ENCODE measurements around the gene DHX9. TPM values are rescaled to one million over a fixed set of nuclear protein-coding genes. Genes with fewer than 3 reads are reported as not detected.

DHX9 gene
- polyA plus RNA-seq, 1 donor, result 159 TPM

GRCh38 chr1:182807907-182808306 is 31.2 kb upstream of the DHX9 start:
- Histone ChIP-seq H3K36me3 (ENCODE audit: control insufficient read depth, insufficient read depth, low read length) (peaks cover 12% of the 10 kb centered on the region), H3K4me1 (ENCODE audit: control insufficient read depth, insufficient read depth, low read length) (no peaks in the 10 kb centered on the region), H3K27me3 (ENCODE audit: control insufficient read depth, insufficient read depth, low read length) (no peaks in the 10 kb centered on the region), H3K4me3 (ENCODE audit: low read length) (no peak overlapping the region), H3K9me3 (ENCODE audit: control insufficient read depth, low read depth, low read length) (no peaks in the 10 kb centered on the region), H3K27ac (ENCODE audit: low read length) (no peak overlapping the region)
- DNase-seq, result no peak
- 100% methylated on average over 1 of the region's 3 CpGs for WGBS (ENCODE audit: insufficient coverage, low lambda C conversion rate)

GRCh38 chr1:182809414-182809957 is 29.7 kb upstream of the DHX9 start:
- no peak for DNase-seq
- no peak overlapping the region for H3K27ac ChIP-seq (ENCODE audit: low read length)
- no peak overlapping the region for H3K4me3 ChIP-seq (ENCODE audit: low read length)
- H3K4me1 ChIP-seq (ENCODE audit: control insufficient read depth, insufficient read depth, low read length), result no peaks in the 10 kb centered on the region
- WGBS (ENCODE audit: insufficient coverage, low lambda C conversion rate), result 52% methylated on average over 2 of the region's 3 CpGs
- no peaks in the 10 kb centered on the region for H3K27me3 ChIP-seq (ENCODE audit: control insufficient read depth, insufficient read depth, low read length)
- peaks cover 11% of the 10 kb centered on the region for H3K36me3 ChIP-seq (ENCODE audit: control insufficient read depth, insufficient read depth, low read length)
- H3K9me3 ChIP-seq (ENCODE audit: control insufficient read depth, low read depth, low read length), result no peaks in the 10 kb centered on the region

GRCh38 chr1:182811975-182812722 is 27.0 kb upstream of the DHX9 start:
- peaks cover 6% of the 10 kb centered on the region for H3K36me3 ChIP-seq (ENCODE audit: control insufficient read depth, insufficient read depth, low read length)
- no peak overlapping the region for H3K4me3 ChIP-seq (ENCODE audit: low read length)
- no peaks in the 10 kb centered on the region for H3K9me3 ChIP-seq (ENCODE audit: control insufficient read depth, low read depth, low read length)
- 80% methylated on average over 1 of the region's 4 CpGs for WGBS (ENCODE audit: insufficient coverage, low lambda C conversion rate)
- no peak overlapping the region for H3K27ac ChIP-seq (ENCODE audit: low read length)
- no peaks in the 10 kb centered on the region for H3K4me1 ChIP-seq (ENCODE audit: control insufficient read depth, insufficient read depth, low read length)
- DNase-seq, result no peak
- no peaks in the 10 kb centered on the region for H3K27me3 ChIP-seq (ENCODE audit: control insufficient read depth, insufficient read depth, low read length)

- H3K27me3 ChIP-seq (ENCODE audit: control insufficient read depth, insufficient read depth, low read length), result no peaks in the 10 kb centered on the region
- no peaks in the 10 kb centered on the region for H3K4me1 ChIP-seq (ENCODE audit: control insufficient read depth, insufficient read depth, low read length)
- no peak for DNase-seq
- H3K4me3 ChIP-seq (ENCODE audit: low read length), result no peak overlapping the region
- no peak overlapping the region for H3K27ac ChIP-seq (ENCODE audit: low read length)
- H3K9me3 ChIP-seq (ENCODE audit: control insufficient read depth, low read depth, low read length), result no peaks in the 10 kb centered on the region
- WGBS (ENCODE audit: insufficient coverage, low lambda C conversion rate), result 100% methylated on average over 1 of the region's 2 CpGs
- peaks cover 13% of the 10 kb centered on the region for H3K36me3 ChIP-seq (ENCODE audit: control insufficient read depth, insufficient read depth, low read length)
Observed at GRCh38 chr1:182816863-182817262, 22.3 kb upstream of the DHX9 start.

GRCh38 chr1:182817802-182818201 is 21.3 kb upstream of the DHX9 start:
- Histone ChIP-seq H3K36me3 (ENCODE audit: control insufficient read depth, insufficient read depth, low read length) (peaks cover 10% of the 10 kb centered on the region), H3K9me3 (ENCODE audit: control insufficient read depth, low read depth, low read length) (no peaks in the 10 kb centered on the region), H3K27ac (ENCODE audit: low read length) (no peak overlapping the region), H3K4me3 (ENCODE audit: low read length) (no peak overlapping the region), H3K4me1 (ENCODE audit: control insufficient read depth, insufficient read depth, low read length) (no peaks in the 10 kb centered on the region), H3K27me3 (ENCODE audit: control insufficient read depth, insufficient read depth, low read length) (no peaks in the 10 kb centered on the region)
- no CpG with 5 or more reads among the region's 3 CpGs for whole genome bisulfite sequencing (ENCODE audit: insufficient coverage, low lambda C conversion rate)
- DNase-seq, result no peak

DNA sequence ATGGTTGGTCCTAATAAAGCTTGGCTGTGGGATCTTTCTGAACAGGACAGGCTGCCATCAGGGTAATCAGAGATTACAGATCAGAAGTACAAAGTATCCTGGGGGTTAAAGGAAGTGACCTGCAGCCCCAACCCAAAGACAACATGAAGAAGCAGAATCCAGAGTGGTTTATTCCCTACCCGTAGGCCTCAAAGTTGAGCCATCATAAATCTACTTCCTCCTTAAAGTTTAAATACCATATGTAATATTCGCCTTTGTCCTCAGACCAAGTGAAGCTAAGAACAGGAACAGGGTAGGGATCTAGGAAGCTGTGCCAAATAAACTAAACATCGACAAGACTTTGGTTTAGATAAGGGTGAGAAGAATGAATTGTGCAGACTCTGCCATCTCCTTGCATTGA is 15.9 kb upstream of the DHX9 start:
- DNase-seq, result no peak
- Histone ChIP-seq H3K4me1 (ENCODE audit: control insufficient read depth, insufficient read depth, low read length) (no peaks in the 10 kb centered on the region), H3K4me3 (ENCODE audit: low read length) (no peak overlapping the region), H3K9me3 (ENCODE audit: control insufficient read depth, low read depth, low read length) (no peaks in the 10 kb centered on the region), H3K27ac (ENCODE audit: low read length) (no peak overlapping the region), H3K27me3 (ENCODE audit: control insufficient read depth, insufficient read depth, low read length) (no peaks in the 10 kb centered on the region), H3K36me3 (ENCODE audit: control insufficient read depth, insufficient read depth, low read length) (peaks cover 6% of the 10 kb centered on the region)
- no CpG with 5 or more reads among the region's 3 CpGs for WGBS (ENCODE audit: insufficient coverage, low lambda C conversion rate)

GRCh38 chr1:182826892-182827291 is 12.3 kb upstream of the DHX9 start:
- H3K9me3 ChIP-seq (ENCODE audit: control insufficient read depth, low read depth, low read length), result no peaks in the 10 kb centered on the region
- H3K4me3 ChIP-seq (ENCODE audit: low read length), result no peak overlapping the region
- WGBS (ENCODE audit: insufficient coverage, low lambda C conversion rate), result no CpG with 5 or more reads among the region's 2 CpGs
- no peak for DNase-seq
- peaks cover 3% of the 10 kb centered on the region for H3K36me3 ChIP-seq (ENCODE audit: control insufficient read depth, insufficient read depth, low read length)
- H3K27ac ChIP-seq (ENCODE audit: low read length), result no peak overlapping the region
- H3K4me1 ChIP-seq (ENCODE audit: control insufficient read depth, insufficient read depth, low read length), result no peaks in the 10 kb centered on the region
- no peaks in the 10 kb centered on the region for H3K27me3 ChIP-seq (ENCODE audit: control insufficient read depth, insufficient read depth, low read length)

- no peaks in the 10 kb centered on the region for H3K4me1 ChIP-seq (ENCODE audit: control insufficient read depth, insufficient read depth, low read length)
- no peak for DNase-seq
- peaks cover 3% of the 10 kb centered on the region for H3K36me3 ChIP-seq (ENCODE audit: control insufficient read depth, insufficient read depth, low read length)
- no peaks in the 10 kb centered on the region for H3K9me3 ChIP-seq (ENCODE audit: control insufficient read depth, low read depth, low read length)
- no peaks in the 10 kb centered on the region for H3K27me3 ChIP-seq (ENCODE audit: control insufficient read depth, insufficient read depth, low read length)
- no peak overlapping the region for H3K27ac ChIP-seq (ENCODE audit: low read length)
- no peak overlapping the region for H3K4me3 ChIP-seq (ENCODE audit: low read length)
- WGBS (ENCODE audit: insufficient coverage, low lambda C conversion rate), result 100% methylated on average over 3 of the region's 5 CpGs
Observed at GRCh38 chr1:182829285-182829932, 9.7 kb upstream of the DHX9 start.

DNA sequence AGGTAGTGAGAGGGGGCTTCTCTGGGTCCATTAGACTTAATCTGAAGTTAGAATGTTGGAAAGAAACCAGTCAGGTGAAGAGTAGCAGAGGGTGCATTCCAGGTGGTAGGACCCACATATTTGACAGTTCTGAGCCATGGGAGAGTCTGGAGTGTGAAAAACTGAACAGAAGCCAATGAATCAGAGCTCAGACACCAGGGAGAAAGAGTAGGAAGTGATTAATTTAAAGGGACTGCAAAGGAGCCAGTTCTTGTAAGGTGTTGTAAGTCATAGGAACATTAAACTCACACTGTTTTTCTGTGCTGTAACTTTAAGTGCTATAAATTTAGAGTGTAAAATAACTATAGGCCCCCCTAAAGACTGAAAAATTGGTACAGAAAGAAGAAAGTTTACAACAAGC is 5.9 kb upstream of the DHX9 start:
- no peak overlapping the region for H3K4me3 ChIP-seq (ENCODE audit: low read length)
- DNase-seq, result no peak
- H3K9me3 ChIP-seq (ENCODE audit: control insufficient read depth, low read depth, low read length), result no peaks in the 10 kb centered on the region
- no peak overlapping the region for H3K27ac ChIP-seq (ENCODE audit: low read length)
- no peaks in the 10 kb centered on the region for H3K27me3 ChIP-seq (ENCODE audit: control insufficient read depth, insufficient read depth, low read length)
- H3K4me1 ChIP-seq (ENCODE audit: control insufficient read depth, insufficient read depth, low read length), result no peaks in the 10 kb centered on the region
- H3K36me3 ChIP-seq (ENCODE audit: control insufficient read depth, insufficient read depth, low read length), result no peaks in the 10 kb centered on the region

DNA sequence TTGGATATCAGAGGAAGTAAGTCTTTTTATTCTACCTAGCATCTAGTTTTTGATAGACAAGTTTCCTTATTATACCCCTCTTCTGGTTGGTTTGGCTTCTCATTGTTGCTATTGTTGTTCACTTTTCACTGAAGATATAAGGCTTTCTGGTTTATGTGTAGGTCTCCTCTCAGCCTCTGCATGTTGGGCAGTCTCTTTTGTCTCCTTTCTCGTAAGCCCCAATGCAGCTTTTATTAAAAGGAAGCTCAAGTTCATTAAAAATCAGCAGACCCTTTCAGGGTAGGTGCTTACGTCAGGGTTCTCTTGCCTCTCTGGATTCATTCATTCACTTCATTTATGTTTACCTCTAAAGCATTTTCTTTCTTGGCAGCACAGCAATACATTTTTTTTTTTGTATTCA is 4.8 kb upstream of the DHX9 start:
- Histone ChIP-seq H3K4me1 (ENCODE audit: control insufficient read depth, insufficient read depth, low read length) (peaks cover 4% of the 10 kb centered on the region), H3K4me3 (ENCODE audit: low read length) (no peak overlapping the region), H3K9me3 (ENCODE audit: control insufficient read depth, low read depth, low read length) (no peaks in the 10 kb centered on the region), H3K36me3 (ENCODE audit: control insufficient read depth, insufficient read depth, low read length) (no peaks in the 10 kb centered on the region), H3K27me3 (ENCODE audit: control insufficient read depth, insufficient read depth, low read length) (no peaks in the 10 kb centered on the region), H3K27ac (ENCODE audit: low read length) (no peak overlapping the region)
- no peak for DNase-seq
- 89% methylated on average over 2 of the region's 2 CpGs for WGBS (ENCODE audit: insufficient coverage, low lambda C conversion rate)

All from large intestine (tissue), 3 donors.